ENCODE results near the gene TNFRSF13B. TPM values are rescaled to one million over a fixed set of nuclear protein-coding genes. Genes with fewer than 3 reads are reported as not detected.

Gene TNFRSF13B
- total and polyA plus RNA-seq, 2 donors (not counting 3 experiments of a cell fraction or from before 2014, with no cell fraction given): not detected

DNA sequence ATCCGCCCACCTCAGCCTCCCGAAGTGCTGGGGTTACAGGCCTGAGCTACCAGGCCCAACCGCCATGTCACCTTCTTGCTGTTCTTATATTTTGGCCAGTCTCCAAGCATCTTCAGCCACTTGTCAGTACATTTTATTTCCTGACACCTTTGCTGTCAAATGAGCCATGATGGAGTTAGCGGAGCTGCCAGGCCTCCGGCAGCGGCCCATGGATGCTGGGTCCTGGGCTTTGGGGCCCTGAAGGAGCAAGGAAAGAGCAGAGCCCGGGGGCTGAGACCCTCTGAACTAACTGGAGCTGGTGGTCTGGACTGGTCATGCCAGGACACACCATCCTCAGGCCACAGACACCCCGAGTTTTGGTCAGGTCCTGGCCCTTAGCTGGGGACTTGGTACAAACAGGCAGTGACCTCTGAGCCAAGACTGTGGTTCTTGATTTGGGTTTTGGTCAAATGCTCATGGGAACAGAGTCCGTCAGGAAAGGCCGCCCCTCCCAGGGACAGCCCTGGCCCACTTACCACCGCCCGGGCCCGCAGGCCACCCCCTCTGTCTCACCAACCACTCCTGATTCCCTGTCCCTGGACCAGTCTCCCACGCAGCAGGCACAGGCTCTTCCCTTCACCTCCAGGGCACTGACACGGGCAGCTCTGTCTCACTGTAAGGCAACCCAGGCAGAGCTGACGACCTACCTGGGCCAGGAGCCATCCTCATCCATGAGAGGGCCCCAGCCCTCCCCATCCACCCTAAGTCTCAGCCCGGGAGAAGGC lies 42.0 kb downstream of the TNFRSF13B start:
- no peaks in the 10 kb centered on the region for H4K20me1 ChIP-seq (replicated peaks; ENCODE audit: control insufficient read depth, extremely low read depth, insufficient read depth, low read length)
- H3K36me3 ChIP-seq (ENCODE audit: control insufficient read depth in 2 of 2, extremely low read depth in 1 of 2, insufficient read depth in 2 of 2, low read length in 2 of 2): no peaks in the 10 kb centered on the region
- intact Hi-C loops (cut with micrococcal nuclease): no loop called here
- H3K27ac ChIP-seq (ENCODE audit: insufficient read depth, low read depth, low read length): no peak overlapping the region
- H3K4me1 ChIP-seq (ENCODE audit: control insufficient read depth, extremely low read depth, insufficient read depth, low read length): no peaks in the 10 kb centered on the region
- TF ChIP-seq GATA2 (IDR thresholded peaks at IDR 0.05; ENCODE audit: insufficient read depth, insufficient read length, low read depth, low read length) (no peak), MYC (IDR thresholded peaks at IDR 0.05; ENCODE audit: low read depth, low read length) (no peak), POLR2AphosphoS5 (IDR thresholded peaks at IDR 0.05; ENCODE audit: insufficient read depth, low read depth, low read length) (no peak), JUN (IDR thresholded peaks at IDR 0.05; ENCODE audit: borderline replicate concordance, insufficient read depth, insufficient read length, low read depth) (no peak), POLR2A (IDR thresholded peaks at IDR 0.05; ENCODE audit: low read depth, low read length) (no peak), FOS (IDR thresholded peaks at IDR 0.05; ENCODE audit: borderline replicate concordance, insufficient read depth, low read length) (no peak), EZH2 (IDR thresholded peaks at IDR 0.05; ENCODE audit: borderline replicate concordance, low read depth, low read length, severe bottlenecking) (no peak)
- TF ChIP-seq, protein P1, sequence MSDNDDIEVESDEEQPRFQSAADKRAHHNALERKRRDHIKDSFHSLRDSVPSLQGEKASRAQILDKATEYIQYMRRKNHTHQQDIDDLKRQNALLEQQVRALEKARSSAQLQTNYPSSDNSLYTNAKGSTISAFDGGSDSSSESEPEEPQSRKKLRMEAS (IDR thresholded peaks at IDR 0.05; ENCODE audit: insufficient read depth, insufficient read length): no peak
- TF ChIP-seq, protein P2, sequence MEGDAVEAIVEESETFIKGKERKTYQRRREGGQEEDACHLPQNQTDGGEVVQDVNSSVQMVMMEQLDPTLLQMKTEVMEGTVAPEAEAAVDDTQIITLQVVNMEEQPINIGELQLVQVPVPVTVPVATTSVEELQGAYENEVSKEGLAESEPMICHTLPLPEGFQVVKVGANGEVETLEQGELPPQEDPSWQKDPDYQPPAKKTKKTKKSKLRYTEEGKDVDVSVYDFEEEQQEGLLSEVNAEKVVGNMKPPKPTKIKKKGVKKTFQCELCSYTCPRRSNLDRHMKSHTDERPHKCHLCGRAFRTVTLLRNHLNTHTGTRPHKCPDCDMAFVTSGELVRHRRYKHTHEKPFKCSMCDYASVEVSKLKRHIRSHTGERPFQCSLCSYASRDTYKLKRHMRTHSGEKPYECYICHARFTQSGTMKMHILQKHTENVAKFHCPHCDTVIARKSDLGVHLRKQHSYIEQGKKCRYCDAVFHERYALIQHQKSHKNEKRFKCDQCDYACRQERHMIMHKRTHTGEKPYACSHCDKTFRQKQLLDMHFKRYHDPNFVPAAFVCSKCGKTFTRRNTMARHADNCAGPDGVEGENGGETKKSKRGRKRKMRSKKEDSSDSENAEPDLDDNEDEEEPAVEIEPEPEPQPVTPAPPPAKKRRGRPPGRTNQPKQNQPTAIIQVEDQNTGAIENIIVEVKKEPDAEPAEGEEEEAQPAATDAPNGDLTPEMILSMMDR (IDR thresholded peaks at IDR 0.05; ENCODE audit: extremely low read depth in 1 of 2, insufficient read depth in 1 of 2, low read depth in 1 of 2, low read length in 2 of 2): no peak
- dilution Hi-C loops (cut with MboI; ENCODE audit: extremely low pct_ligation_motif_present, low sequenced_read_pairs): no loop called here
- DNase-seq (ENCODE audit: low read depth, low spot score): no peak
- no peak overlapping the region for H3K4me2 ChIP-seq (ENCODE audit: insufficient read depth, low read length)
- no peak overlapping the region for H2AFZ ChIP-seq (ENCODE audit: low read depth, low read length)
- BruUV-seq (replicated peaks): no TSS peak
- H3K79me2 ChIP-seq (ENCODE audit: control insufficient read depth, insufficient read depth, low read length): no peaks in the 10 kb centered on the region
- no peak for FAIRE-seq
- no peaks in the 10 kb centered on the region for H3K9me3 ChIP-seq (replicated peaks; ENCODE audit: control insufficient read depth, insufficient read depth, low read length)
- ChIA-PET CTCF (no interaction called here), POLR2A (no interaction called here)
- H3K4me3 ChIP-seq (replicated peaks in 1 of 3; ENCODE audit: insufficient read depth in 1 of 3, low read depth in 1 of 3, low read length in 3 of 3): no peak overlapping the region
- no peak overlapping the region for H3K9ac ChIP-seq (replicated peaks; ENCODE audit: extremely low read depth, insufficient read depth, low read length)
- no peaks in the 10 kb centered on the region for H3K9me1 ChIP-seq (replicated peaks; ENCODE audit: control insufficient read depth, extremely low read depth, insufficient read depth, low read length)
- H3K27me3 ChIP-seq (ENCODE audit: control insufficient read depth in 2 of 2, insufficient read depth in 2 of 2, low read length in 2 of 2): no peaks in the 10 kb centered on the region
